Natural killer cell (primary cell): ENCODE measurements around the gene MCHR1. TPM values are rescaled to one million over a fixed set of nuclear protein-coding genes. Genes with fewer than 3 reads are reported as not detected.
"Not testable (repeated sequence)": the region's sequence is repeated elsewhere in the genome, so short reads cannot be mapped to it uniquely, and the experiment has no call there.

Source experiments
- ATAC-seq, 3 donors: fragments of 150-1000 bp in 2 of 3; fragments of 200-7000 bp in 1 of 3; cut with Tn5 transposase; 1 replicate in 1 of 3; 2 replicates in 2 of 3; pipeline ENCODE4 v1.10.0; 2021; ENCODE audit warnings: mild to moderate bottlenecking in 2 of 3, moderate library complexity in 2 of 3
- DNase-seq, 2 donors: peaks; one replicate each; pipeline versions ENCODE4 v3.0.0 to v3.0.0-alpha.2; 2013 to 2021; ENCODE audit warnings: mixed read lengths in 1 of 2
- H3K27ac ChIP-seq: one replicate; pipeline ENCODE4 v1.5.1; 2013; ENCODE audit warnings: mild to moderate bottlenecking, low read length
- H3K27me3 ChIP-seq: one replicate; pipeline ENCODE4 v1.6.1; 2013; ENCODE audit warnings: low read length; ENCODE audit not compliant: control insufficient read depth, insufficient read depth
- H3K36me3 ChIP-seq: one replicate; pipeline ENCODE4 v1.6.1; 2013; ENCODE audit warnings: low read length; ENCODE audit not compliant: control insufficient read depth, insufficient read depth
- H3K4me1 ChIP-seq: one replicate; pipeline ENCODE4 v1.6.1; 2013; ENCODE audit warnings: low read length; ENCODE audit not compliant: control insufficient read depth, insufficient read depth
- H3K4me3 ChIP-seq: one replicate; pipeline ENCODE4 v1.5.1; 2013; ENCODE audit warnings: low read length
- H3K9me3 ChIP-seq: one replicate; pipeline ENCODE4 v1.6.1; 2013; ENCODE audit warnings: low read length; ENCODE audit not compliant: control insufficient read depth, insufficient read depth
- H3K27ac Mint-ChIP-seq, 2 donors: one replicate each; pipeline ENCODE4 v1.8.0; 2022; ENCODE audit warnings: mild to moderate bottlenecking in 2 of 2, mixed read lengths in 2 of 2, moderate library complexity in 1 of 2
- H3K27me3 Mint-ChIP-seq, 2 donors: one replicate each; pipeline ENCODE4 v1.8.0; 2022; ENCODE audit warnings: low read depth in 2 of 2, mixed read lengths in 2 of 2
- H3K36me3 Mint-ChIP-seq: one replicate; pipeline ENCODE4 v1.8.0; 2022; ENCODE audit warnings: mixed read lengths
- H3K4me1 Mint-ChIP-seq, 2 donors: one replicate each; pipeline ENCODE4 v1.8.0; 2022; ENCODE audit warnings: mixed read lengths in 2 of 2
- H3K4me3 Mint-ChIP-seq: one replicate; pipeline ENCODE4 v1.8.0; 2022; ENCODE audit warnings: mild to moderate bottlenecking, moderate library complexity, mixed read lengths
- H3K9me3 Mint-ChIP-seq, 2 donors: one replicate each; pipeline ENCODE4 v1.8.0; 2022; ENCODE audit warnings: mixed read lengths in 2 of 2
- CTCF ChIP-seq: fragments of 200-600 bp; IDR thresholded peaks from one replicate; pipeline ENCODE4 v1.8.0; 2022; ENCODE audit warnings: antibody characterized with exemption
- WGBS: methylation state at CpG from one replicate; pipeline ENCODE4 v1.1.7; 2013; ENCODE audit warnings: missing lambda C conversion rate; ENCODE audit not compliant: insufficient coverage; 5-methylcytosine and 5-hydroxymethylcytosine counted together
- intact Hi-C: fragments of 100-400 bp; cut with micrococcal nuclease; formaldehyde crosslinking; loops from one replicate; pipeline ENCODE4 v1.14.2; 2022
- total RNA-seq, 4 donors: library from RNA; stranded (reverse); fragments of 120-200 nt in 1 of 4; gene quantifications; one replicate each; pipeline versions ENCODE4 v1.2.3 to v1.2.4, GENCODE V29; 2013 to 2022

Gene MCHR1
- total RNA-seq, 3 donors from 2014 or later (not counting 1 experiment from before 2014, with no cell fraction given), result not detected

GRCh38 chr22:40671369-40671768, 7.9 kb upstream of the MCHR1 start:
- H3K4me1 ChIP-seq, result no peaks in the 10 kb centered on the region
- peaks cover 0 to 3% of the 10 kb centered on the region in 2 donors for H3K27me3 Mint-ChIP-seq
- H3K27ac ChIP-seq, result no peak overlapping the region
- H3K9me3 Mint-ChIP-seq, result no peaks in the 10 kb centered on the region
- H3K36me3 Mint-ChIP-seq, result no peaks in the 10 kb centered on the region
- TF ChIP-seq CTCF, result no peak
- H3K4me3 ChIP-seq, result no peak overlapping the region
- H3K4me1 Mint-ChIP-seq, result no peaks in the 10 kb centered on the region
- no peak overlapping the region for H3K4me3 Mint-ChIP-seq
- H3K27me3 ChIP-seq, result no peaks in the 10 kb centered on the region
- no peak for DNase-seq
- H3K27ac Mint-ChIP-seq, result no peak overlapping the region
- intact Hi-C loops, result no loop called here
- H3K9me3 ChIP-seq, result no peaks in the 10 kb centered on the region
- no peaks in the 10 kb centered on the region for H3K36me3 ChIP-seq
- 95% methylated on average over 13 of the region's 13 CpGs for WGBS
- ATAC-seq, result no peak

DNA sequence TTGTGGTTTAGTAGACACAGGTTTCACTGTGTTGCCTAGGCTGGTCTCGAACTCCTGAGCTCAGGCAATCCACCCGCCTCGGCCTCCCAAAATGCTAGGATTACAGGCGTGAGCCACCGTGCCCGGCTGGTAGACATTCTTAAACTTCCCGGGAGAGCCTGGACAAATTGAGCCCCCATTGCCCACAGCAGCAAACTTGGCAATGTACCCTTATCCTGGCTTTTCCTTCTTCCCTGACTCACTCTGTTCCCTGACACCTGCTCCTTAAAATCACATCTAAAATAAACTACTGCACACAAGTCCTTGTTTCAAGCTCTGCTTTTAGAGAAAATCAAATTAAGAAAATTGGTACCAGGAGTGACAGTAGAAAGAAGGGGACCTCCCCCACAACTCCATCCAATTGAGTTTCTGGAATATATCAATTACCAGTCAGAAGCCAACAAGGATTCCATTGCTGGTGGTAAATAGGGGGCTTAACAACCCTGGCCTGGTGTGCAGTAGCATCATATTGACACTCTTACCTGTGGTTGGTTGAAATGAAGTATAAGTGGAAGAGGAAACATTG, 7.4 kb upstream of the MCHR1 start:
- H3K36me3 Mint-ChIP-seq, result no peaks in the 10 kb centered on the region
- H3K36me3 ChIP-seq, result no peaks in the 10 kb centered on the region
- no peaks in the 10 kb centered on the region for H3K27me3 ChIP-seq
- no peaks in the 10 kb centered on the region for H3K9me3 Mint-ChIP-seq
- no peaks in the 10 kb centered on the region for H3K4me1 ChIP-seq
- H3K9me3 ChIP-seq, result no peaks in the 10 kb centered on the region
- H3K27ac Mint-ChIP-seq, result no peak overlapping the region
- no peaks in the 10 kb centered on the region for H3K4me1 Mint-ChIP-seq
- 95% methylated on average over 7 of the region's 7 CpGs for WGBS
- no peak for TF ChIP-seq CTCF
- no peak overlapping the region for H3K27ac ChIP-seq
- no peak for DNase-seq
- intact Hi-C loops, result no loop called here
- no peak for ATAC-seq
- H3K4me3 ChIP-seq, result no peak overlapping the region
- H3K27me3 Mint-ChIP-seq, result peaks cover 0 to 3% of the 10 kb centered on the region in 2 donors
- H3K4me3 Mint-ChIP-seq, result no peak overlapping the region

- Histone ChIP-seq H3K27ac (no peak overlapping the region), H3K36me3 (no peaks in the 10 kb centered on the region), H3K27me3 (no peaks in the 10 kb centered on the region), H3K9me3 (no peaks in the 10 kb centered on the region), H3K4me3 (no peak overlapping the region), H3K4me1 (no peaks in the 10 kb centered on the region)
- no peaks in the 10 kb centered on the region for H3K9me3 Mint-ChIP-seq
- no peak for DNase-seq
- TF ChIP-seq CTCF, result no peak
- 86% methylated on average over 4 of the region's 4 CpGs for WGBS
- H3K27me3 Mint-ChIP-seq, result peaks cover 0 to under 1% of the 10 kb centered on the region in 2 donors
- no peak overlapping the region for H3K4me3 Mint-ChIP-seq
- ATAC-seq, result no peak
- H3K36me3 Mint-ChIP-seq, result no peaks in the 10 kb centered on the region
- no peaks in the 10 kb centered on the region for H3K4me1 Mint-ChIP-seq
- no peak overlapping the region for H3K27ac Mint-ChIP-seq
- intact Hi-C loops, result no loop called here
These were observed 6.3 kb upstream of the MCHR1 start for GRCh38 chr22:40673017-40673416.

DNA sequence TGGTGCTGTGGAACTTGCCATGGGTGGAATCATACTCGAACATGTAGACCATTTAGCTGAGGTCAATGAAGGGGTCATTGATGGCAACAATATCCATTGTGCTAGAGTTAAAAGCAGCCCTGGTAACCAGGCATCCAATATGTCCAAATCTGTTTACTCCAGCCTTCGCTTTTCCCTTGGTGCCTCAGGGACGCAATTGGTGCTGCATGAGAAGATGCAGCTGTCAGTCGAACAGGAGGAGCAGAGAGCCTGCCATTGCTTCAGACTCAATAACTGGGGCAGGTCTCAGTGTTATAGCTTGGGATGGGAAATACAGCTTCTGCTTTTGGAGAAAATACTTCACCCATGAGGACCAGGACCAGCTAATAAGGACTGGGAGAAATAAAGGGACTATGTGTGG, 5.0 kb upstream of the MCHR1 start:
- Mint-ChIP-seq H3K4me3 (no peak overlapping the region), H3K27ac (no peak overlapping the region), H3K36me3 (no peaks in the 10 kb centered on the region), H3K4me1 (no peaks in the 10 kb centered on the region), H3K9me3 (no peaks in the 10 kb centered on the region), H3K27me3 (peaks cover 0 to 3% of the 10 kb centered on the region in 2 donors)
- no peak for DNase-seq
- intact Hi-C loops, result no loop called here
- no peak overlapping the region for H3K27ac ChIP-seq
- no peak for ATAC-seq
- H3K4me3 ChIP-seq, result no peak overlapping the region
- no peak for TF ChIP-seq CTCF
- H3K36me3 ChIP-seq, result no peaks in the 10 kb centered on the region
- 92% methylated on average over 4 of the region's 4 CpGs for WGBS
- H3K9me3 ChIP-seq, result no peaks in the 10 kb centered on the region
- H3K4me1 ChIP-seq, result no peaks in the 10 kb centered on the region
- peaks cover under 1% of the 10 kb centered on the region for H3K27me3 ChIP-seq

DNA sequence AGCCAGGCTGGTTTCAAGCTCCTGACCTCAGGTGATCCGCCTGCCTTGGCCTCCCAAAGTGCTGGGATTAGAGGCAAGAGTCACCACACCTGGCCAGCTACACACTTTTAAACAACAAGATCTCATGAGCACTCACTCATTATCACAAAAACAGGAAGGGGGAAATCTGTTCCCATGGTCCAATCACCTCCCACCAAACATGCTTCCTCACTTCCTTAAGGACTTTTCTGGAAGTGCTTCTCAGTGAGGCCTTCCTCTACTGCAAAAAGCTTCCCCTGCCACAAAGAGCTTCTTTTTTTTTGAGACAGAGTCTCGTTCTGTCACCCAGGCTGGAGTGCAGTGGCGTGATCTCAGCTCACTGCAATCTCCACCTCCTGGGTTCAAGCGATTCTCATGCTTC, 3.1 kb upstream of the MCHR1 start:
- H3K9me3 Mint-ChIP-seq, H3K4me3 ChIP-seq, H3K36me3 ChIP-seq, H3K36me3 Mint-ChIP-seq, DNase-seq, H3K4me3 Mint-ChIP-seq, intact Hi-C loops, H3K4me1 Mint-ChIP-seq, H3K27ac Mint-ChIP-seq, H3K27me3 ChIP-seq, H3K27ac ChIP-seq, ATAC-seq, H3K4me1 ChIP-seq, H3K9me3 ChIP-seq: not testable (repeated sequence)
- 95% methylated on average over 4 of the region's 4 CpGs for WGBS
- peaks cover 13 to 15% of the 10 kb centered on the region in 2 donors for H3K27me3 Mint-ChIP-seq
